Motor neuron (in vitro differentiated cells): Measurements from ENCODE around the gene SUMO2. TPM values are rescaled to one million over a fixed set of nuclear protein-coding genes. Genes with fewer than 3 reads are reported as not detected.

Source experiments
- ATAC-seq, 8 experiments: fragments of 200-7000 bp; cut with Tn5 transposase; replicated peaks in 6 of 8; 2 replicates each; pipeline ENCODE4 v1.8.0; 2021; ENCODE audit warnings: mild to moderate bottlenecking in 8 of 8, moderate library complexity in 8 of 8
- H3K27ac ChIP-seq, 2 donors: fragments of 250-450 bp; sonication (Bioruptor Pico); 2 replicates each; pipeline ENCODE4 v1.9.0; 2021; ENCODE audit warnings: antibody characterized with exemption in 2 of 2, mild to moderate bottlenecking in 2 of 2, moderate library complexity in 1 of 2
- H3K4me1 ChIP-seq, 2 donors: fragments of 250-450 bp; sonication (Bioruptor Pico); replicated peaks in 1 of 2; 2 replicates each; pipeline ENCODE4 v1.6.1; 2021; ENCODE audit warnings: antibody characterized with exemption in 2 of 2, mild to moderate bottlenecking in 2 of 2, moderate library complexity in 1 of 2
- H3K4me3 ChIP-seq, 5 donors: fragments of 250-450 bp; sonication (Bioruptor Pico); 2 replicates each; pipeline ENCODE4 v1.9.0; 2021; ENCODE audit warnings: antibody characterized with exemption in 5 of 5, mild to moderate bottlenecking in 5 of 5, moderate library complexity in 4 of 5
- WGBS, 10 experiments: fragments of 450-650 bp; shearing (Covaris generic); methylation state at CpG; one replicate each; pipeline ENCODE4 v1.0.0; 2022; 5-methylcytosine and 5-hydroxymethylcytosine counted together
- in situ Hi-C, 9 experiments: fragments of 400-800 bp; cut with MboI; loops; one replicate each; pipeline ENCODE4 v1.15.0; 2021; ENCODE audit warnings: low sequenced_read_pairs in 9 of 9, low pct_unique_long_range_greater_than_20kb in 2 of 9; ENCODE audit not compliant: unreplicated experiment in 9 of 9
- total RNA-seq, 8 experiments: library from RNA; unstranded; fragments of 300-600 nt; gene quantifications; 2 replicates each; pipeline versions ENCODE4 v1.2.3 to v1.2.4, GENCODE V29; 2022

Gene SUMO2
- total RNA-seq, 8 experiments from 2014 or later, result 114 to 263 (median 169) TPM

GRCh38 chr17:75205793-75206163 is 23.0 kb upstream of the SUMO2 start:
- peak overlapping the region; percentile 57 to 92 (median 85) for H3K4me3 ChIP-seq
- WGBS, 10 experiments, result 0 to 5% (median 0%) methylated on average over 3 to 12 of the region's 22 CpGs; no CpG with 5 or more reads in 1 of the 10 experiments
- H3K4me1 ChIP-seq, result peaks cover 6 to 11% of the 10 kb centered on the region in 2 donors
- in situ Hi-C loops, result no loop called here
- ATAC-seq, result peak in 2 of 8 experiments; percentile 3 to 7
- peak overlapping the region; percentile 99 to 100 for H3K27ac ChIP-seq

GRCh38 chr17:75205037-75205792 is 22.5 kb upstream of the SUMO2 start, which contains the start of gene NUP85:
Gene NUP85 (plus strand): TSS chr17:75205679. CDS start chr17:75205762, 83 bp downstream.
- in situ Hi-C loops, result no loop called here
- WGBS, 10 experiments, result 0% methylated on average over 2 to 14 of the region's 57 CpGs; no CpG with 5 or more reads in 3 of the 10 experiments

GRCh38 chr17:75199886-75200618 is 17.3 kb upstream of the SUMO2 start:
- in situ Hi-C loops, result no loop called here
- Histone ChIP-seq H3K4me1 (peaks cover 2 to 4% of the 10 kb centered on the region in 2 donors), H3K27ac (no peak overlapping the region), H3K4me3 (no peak overlapping the region)
- 60 to 94% (median 83%) methylated on average over 1 to 6 of the region's 6 CpGs; no CpG with 5 or more reads in 1 of the 10 experiments for WGBS, 10 experiments
- ATAC-seq, result no peak

More at GRCh38 chr17:75205037-75205792, 22.5 kb upstream of the SUMO2 start, which contains the start of gene NUP85:
- Histone ChIP-seq H3K27ac (peak within 1 kb of the TSS; percentile 99 to 100), H3K4me1 (peaks cover 6 to 11% of the 10 kb centered on the region in 2 donors), H3K4me3 (peak within 1 kb of the TSS; percentile 57 to 92 (median 85))
- peak; percentile 84 to 93 (median 88) for ATAC-seq

- no peak for ATAC-seq
- Histone ChIP-seq H3K27ac (no peak overlapping the region), H3K4me3 (no peak overlapping the region), H3K4me1 (no peaks in the 10 kb centered on the region)
- in situ Hi-C loops, result no loop called here
- 20 to 100% (median 100%) methylated on average over 1 to 3 of the region's 5 CpGs; no CpG with 5 or more reads in 5 of the 10 experiments for WGBS, 10 experiments
Measured at GRCh38 chr17:75194879-75195278, 12.1 kb upstream of the SUMO2 start.

- no peak overlapping the region for H3K27ac ChIP-seq
- WGBS, 10 experiments, result 29 to 100% (median 72%) methylated on average over 1 to 3 of the region's 4 CpGs; no CpG with 5 or more reads in 2 of the 10 experiments
- in situ Hi-C loops, result no loop called here
- no peak overlapping the region for H3K4me3 ChIP-seq
- peak in 6 of 8 experiments; percentile 41 to 91 (median 74) for ATAC-seq
- H3K4me1 ChIP-seq, result no peaks in the 10 kb centered on the region
Measured at GRCh38 chr17:75191584-75191983, 8.8 kb upstream of the SUMO2 start.

- Histone ChIP-seq H3K4me3 (no peak overlapping the region), H3K4me1 (peaks cover 2% of the 10 kb centered on the region in 2 donors), H3K27ac (no peak overlapping the region)
- ATAC-seq, result no peak
- in situ Hi-C loops, result no loop called here
- WGBS, 10 experiments, result 67 to 93% (median 80%) methylated on average over 2 to 4 of the region's 6 CpGs; no CpG with 5 or more reads in 4 of the 10 experiments
Measured at GRCh38 chr17:75188614-75189013, 5.9 kb upstream of the SUMO2 start.

- in situ Hi-C loops, result no loop called here
- 69 to 100% (median 97%) methylated on average over 4 to 8 of the region's 9 CpGs for WGBS, 10 experiments
- peak overlapping the region; percentile 98 to 99 for H3K27ac ChIP-seq
Measured at GRCh38 chr17:75183999-75184884, 1.5 kb upstream of the SUMO2 start.

GRCh38 chr17:75182319-75182568 is 515 bp downstream of the SUMO2 start:
- ATAC-seq, result peak in 3 of 8 experiments; percentile 1 to 12 (median 11)
- peak overlapping the region; percentile 98 to 99 for H3K27ac ChIP-seq
- in situ Hi-C loops, result no loop called here
- peaks cover 12 to 17% of the 10 kb centered on the region in 2 donors for H3K4me1 ChIP-seq
- WGBS, 10 experiments, result no CpG with 5 or more reads among the region's 33 CpGs
- peak overlapping the region; percentile 74 to 100 (median 91) for H3K4me3 ChIP-seq

More at GRCh38 chr17:75183999-75184884, 1.5 kb upstream of the SUMO2 start:
- peaks cover 12 to 17% of the 10 kb centered on the region in 2 donors for H3K4me1 ChIP-seq
- no peak for ATAC-seq
- H3K4me3 ChIP-seq, result no peak overlapping the region

- 0 to 2% (median 0%) methylated on average over 1 to 16 of the region's 34 CpGs; no CpG with 5 or more reads in 1 of the 10 experiments for WGBS, 10 experiments
- ATAC-seq, result no peak
Measured at GRCh38 chr17:75181608-75182318, 996 bp downstream of the SUMO2 start.

GRCh38 chr17:75181110-75181509 is 1.6 kb downstream of the SUMO2 start:
- H3K4me3 ChIP-seq, result peak overlapping the region; percentile 74 to 100 (median 91)
- H3K4me1 ChIP-seq, result peaks cover 12 to 17% of the 10 kb centered on the region in 2 donors
- in situ Hi-C loops, result no loop called here
- ATAC-seq, result no peak
- 0 to 45% (median 8%) methylated on average over 1 to 7 of the region's 8 CpGs for WGBS, 10 experiments
- no peak overlapping the region for H3K27ac ChIP-seq

More at GRCh38 chr17:75181608-75182318, 996 bp downstream of the SUMO2 start:
- in situ Hi-C loops, result no loop called here
- Histone ChIP-seq H3K27ac (peak overlapping the region; percentile 98 to 99), H3K4me1 (peaks cover 12 to 17% of the 10 kb centered on the region in 2 donors), H3K4me3 (peak overlapping the region; percentile 74 to 100 (median 91))

GRCh38 chr17:75178453-75178852 is 4.3 kb downstream of the SUMO2 start:
- Histone ChIP-seq H3K27ac (no peak overlapping the region), H3K4me3 (no peak overlapping the region), H3K4me1 (peaks cover 9 to 14% of the 10 kb centered on the region in 2 donors)
- ATAC-seq, result no peak
- in situ Hi-C loops, result no loop called here
- WGBS, 10 experiments, result 98 to 100% (median 100%) methylated on average over 1 to 6 of the region's 6 CpGs; no CpG with 5 or more reads in 5 of the 10 experiments

- ATAC-seq, result no peak
- H3K27ac ChIP-seq, result no peak overlapping the region
- 83 to 100% (median 93%) methylated on average over 1 to 5 of the region's 5 CpGs for WGBS, 10 experiments
- in situ Hi-C loops, result no loop called here
- peaks cover 6 to 11% of the 10 kb centered on the region in 2 donors for H3K4me1 ChIP-seq
- H3K4me3 ChIP-seq, result no peak overlapping the region
Measured at GRCh38 chr17:75176625-75177024, 6.1 kb downstream of the SUMO2 start.
